A549 (cell line): ENCODE measurements around the gene DLGAP1. TPM values are rescaled to one million over a fixed set of nuclear protein-coding genes. Genes with fewer than 3 reads are reported as not detected.

ENCODE experiments used
- ATAC-seq, 2 experiments: fragments of 200-7000 bp in 1 of 2; fragments of >200 bp in 1 of 2; cut with Nextera tagmentation in 1 of 2; cut with Tn5 transposase in 1 of 2; 3 replicates each; pipeline versions ENCODE4 v1.8.0 to v1.9.1; 2018 to 2020; ENCODE audit warnings: mild to moderate bottlenecking in 1 of 2, moderate library complexity in 1 of 2
- CTCF ChIA-PET: fragments of 300-600 bp; sonication (Branson Sonifier 250); formaldehyde crosslinking; extraction: SDS; loops from one replicate; lab custom pipeline; 2021; ENCODE audit warnings: antibody characterized with exemption, inconsistent platforms; lab: Yijun Ruan, JAX
- POLR2A ChIA-PET: fragments of 350-600 bp; formaldehyde crosslinking; extraction: SDS; loops from one replicate; lab custom pipeline; 2021; ENCODE audit warnings: antibody characterized with exemption, inconsistent platforms; lab: Yijun Ruan, JAX
- DNase-seq, 2 experiments: peaks; one replicate each; pipeline versions ENCODE4 v3.0.0 to v3.0.0-alpha.2; 2011 to 2016; ENCODE audit warnings: low read depth in 1 of 2, low spot score in 1 of 2
- FAIRE-seq: peaks from 2 replicates; lab custom pipeline; 2011; peaks lifted over from hg19 to GRCh38; lab: Jason Lieb, UNC
- H3K27ac ChIP-seq, 2 experiments: fragments of >200 bp; sonication (Bioruptor Twin); formaldehyde crosslinking; 3 replicates each; pipeline ENCODE4 v1.5.1; 2016 to 2017
- H3K4me1 ChIP-seq: fragments of >200 bp; sonication (Bioruptor Twin); formaldehyde crosslinking; 3 replicates; pipeline ENCODE4 v1.6.1; 2016
- H3K4me2 ChIP-seq: fragments of >200 bp; sonication (Bioruptor Twin); formaldehyde crosslinking; 3 replicates; pipeline ENCODE4 v1.6.1; 2016
- H3K4me3 ChIP-seq: fragments of >200 bp; sonication (Bioruptor Twin); formaldehyde crosslinking; 3 replicates; pipeline ENCODE4 v1.5.1; 2016
- H3K9me3 ChIP-seq: fragments of >200 bp; sonication (Bioruptor Twin); formaldehyde crosslinking; 3 replicates; pipeline ENCODE4 v1.6.1; 2016
- CEBPB ChIP-seq, 2 experiments: fragments of >200 bp in 1 of 2; sonication (Bioruptor Twin) in 1 of 2; formaldehyde crosslinking in 1 of 2; IDR thresholded peaks; 2 replicates each; pipeline ENCODE4 v1.6.1; 2012 to 2016
- CHD2 ChIP-seq: fragments of 150-350 bp; IDR thresholded peaks from 2 replicates; pipeline ENCODE4 v1.6.1; 2014; ENCODE audit warnings: low read length; ENCODE audit not compliant: partially characterized antibody
- ESRRA ChIP-seq: fragments of 150-350 bp; IDR thresholded peaks from 2 replicates; pipeline ENCODE4 v1.6.1; 2014; ENCODE audit warnings: mild to moderate bottlenecking, low read length, borderline replicate concordance
- FOSL2 ChIP-seq, 2 experiments: fragments of 450-650 bp in 1 of 2; fragments of >200 bp in 1 of 2; sonication (Bioruptor Twin) in 1 of 2; formaldehyde crosslinking; IDR thresholded peaks; 2 replicates each; pipeline versions ENCODE4 v1.5.0 to v1.6.1; 2016 to 2020; ENCODE audit warnings: mild to moderate bottlenecking in 1 of 2, moderate library complexity in 1 of 2
- HEYL ChIP-seq: fragments of 250-450 bp; sonication (Bioruptor Pico); IDR thresholded peaks from 2 replicates; pipeline ENCODE4 v1.8.0; 2021; ENCODE audit warnings: mild to moderate bottlenecking, moderate library complexity
- KDM1A ChIP-seq: fragments of 200-600 bp; sonication (generic); IDR thresholded peaks from 2 replicates; pipeline ENCODE4 v1.6.1; 2016; ENCODE audit warnings: low read depth, mild to moderate bottlenecking
- MAFK ChIP-seq: fragments of 450-650 bp; IDR thresholded peaks from 2 replicates; pipeline ENCODE4 v1.6.1; 2014; ENCODE audit not compliant: partially characterized antibody
- MYC ChIP-seq: IDR thresholded peaks from 2 replicates; pipeline ENCODE4 v1.6.1; 2012; ENCODE audit warnings: mild to moderate bottlenecking, inconsistent platforms, low read length, improper control_type of control experiment, borderline replicate concordance
- NFE2L2 ChIP-seq: fragments of 150-350 bp; conservative IDR thresholded peaks from 2 replicates; pipeline ENCODE4 v1.6.1; 2014; ENCODE audit warnings: low read length
- NR3C1 ChIP-seq: fragments of >200 bp; sonication (Bioruptor Twin); formaldehyde crosslinking; IDR thresholded peaks from 3 replicates; pipeline ENCODE4 v1.6.1; 2017
- RAD21 ChIP-seq, 2 experiments: fragments of >200 bp in 1 of 2; sonication (Bioruptor Twin) in 1 of 2; formaldehyde crosslinking in 1 of 2; IDR thresholded peaks in 1 of 2; conservative IDR thresholded peaks in 1 of 2; 2 replicates in 1 of 2; 3 replicates in 1 of 2; pipeline ENCODE4 v1.6.1; 2012 to 2018; ENCODE audit warnings: inconsistent platforms in 1 of 2
- RARB ChIP-seq: fragments of 250-450 bp; sonication (Bioruptor Pico); IDR thresholded peaks from 2 replicates; pipeline ENCODE4 v1.8.0; 2021; ENCODE audit warnings: mild to moderate bottlenecking, moderate library complexity
- RCOR1 ChIP-seq: fragments of 150-350 bp; IDR thresholded peaks from 2 replicates; pipeline ENCODE4 v1.6.1; 2014; ENCODE audit warnings: antibody characterized with exemption, low read length, low read depth
- RFX5 ChIP-seq: fragments of 450-650 bp; IDR thresholded peaks from 2 replicates; pipeline ENCODE4 v1.7.1; 2014; ENCODE audit warnings: antibody characterized with exemption, mild to moderate bottlenecking, moderate library complexity
- RNF2 ChIP-seq: fragments of 200-600 bp; sonication (generic); IDR thresholded peaks from 2 replicates; pipeline ENCODE4 v1.6.1; 2016; ENCODE audit warnings: low read depth, mild to moderate bottlenecking, antibody characterized with exemption, moderate library complexity, borderline replicate concordance
- SREBF2 ChIP-seq: fragments of 450-650 bp; IDR thresholded peaks from 2 replicates; pipeline ENCODE4 v1.6.1; 2014; ENCODE audit warnings: mild to moderate bottlenecking, moderate library complexity
- TFCP2L1 ChIP-seq: fragments of 250-450 bp; sonication (Bioruptor Pico); IDR thresholded peaks from 2 replicates; pipeline ENCODE4 v1.5.0; 2021; ENCODE audit warnings: mild to moderate bottlenecking
- USF2 ChIP-seq: fragments of 450-650 bp; IDR thresholded peaks from 2 replicates; pipeline ENCODE4 v1.6.1; 2014; ENCODE audit warnings: antibody characterized with exemption
- ZC3H11A ChIP-seq: fragments of 450-650 bp; IDR thresholded peaks from 2 replicates; pipeline ENCODE4 v1.6.1; 2014; ENCODE audit warnings: antibody characterized with exemption, mild to moderate bottlenecking
- ZSCAN20 ChIP-seq: fragments of 250-450 bp; sonication (Bioruptor Pico); IDR thresholded peaks from 2 replicates; pipeline ENCODE4 v1.8.0; 2022; ENCODE audit warnings: mild to moderate bottlenecking, moderate library complexity
- WGBS: methylation state at CpG from one replicate; pipeline ENCODE4 v1.1.6; 2017; ENCODE audit errors: missing lambda C conversion rate; 5-methylcytosine and 5-hydroxymethylcytosine counted together
- polyA plus RNA-seq, 4 experiments: library from polyadenylated mRNA; depleted of rRNA in 3 of 4; stranded (reverse); fragments of >200 nt; fragmentation: RNase III in 1 of 4; extraction: RNeasy Plus Mini Kit Qiagen cat#74134 plus additional on column Dnase treatment in 1 of 4; gene quantifications; 2 replicates in 3 of 4; 3 replicates in 1 of 4; pipeline ENCODE4 v1.2.3, GENCODE V29; 2011 to 2017
- TF ChIP-seq, protein P1 (sequence below): IDR thresholded peaks from 2 replicates; pipeline ENCODE4 v1.6.1; 2012
- TF ChIP-seq, protein P2 (sequence below): fragments of 150-350 bp; IDR thresholded peaks from 2 replicates; pipeline ENCODE4 v1.6.1; 2014; ENCODE audit warnings: low read depth, mild to moderate bottlenecking, low read length
- TF ChIP-seq, protein P3 (sequence below): IDR thresholded peaks from 2 replicates; pipeline ENCODE4 v1.6.1; 2012

Gene DLGAP1
- polyA plus RNA-seq, 2 of the 4 experiments (the other 2 are of a cell fraction): 0.04 to 0.12 TPM

DNA sequence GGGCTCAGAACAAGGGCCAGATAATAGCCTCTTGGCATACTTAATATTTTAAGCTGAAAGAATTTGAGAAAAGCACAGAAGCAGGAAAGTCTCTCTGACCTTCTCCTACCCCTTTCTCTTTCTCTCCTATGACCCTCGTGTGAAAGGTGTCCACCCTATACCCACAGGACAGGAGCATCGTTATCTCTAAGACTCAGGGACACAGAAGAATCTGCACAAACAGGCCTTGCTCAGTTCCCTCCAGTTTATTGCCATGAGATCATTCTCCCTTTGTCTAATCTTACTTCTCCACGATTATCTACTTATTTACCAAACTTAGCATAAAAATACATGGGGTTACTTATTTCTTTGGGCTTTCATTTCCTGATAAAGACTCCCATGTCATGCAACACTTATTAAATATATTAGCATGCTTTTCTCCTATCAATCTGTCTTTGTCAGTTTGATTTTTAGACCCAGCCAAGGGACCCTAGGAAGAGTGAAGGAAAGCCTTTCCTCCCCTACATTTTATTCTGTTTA, 370.7 kb downstream of the DLGAP1 start:
- TF ChIP-seq RNF2 (no peak), USF2 (no peak)
- TF ChIP-seq, protein P1, sequence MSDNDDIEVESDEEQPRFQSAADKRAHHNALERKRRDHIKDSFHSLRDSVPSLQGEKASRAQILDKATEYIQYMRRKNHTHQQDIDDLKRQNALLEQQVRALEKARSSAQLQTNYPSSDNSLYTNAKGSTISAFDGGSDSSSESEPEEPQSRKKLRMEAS: no peak
- TF ChIP-seq, all 56 proteins: peak for 0
- no peak overlapping the region for H3K4me3 ChIP-seq
- FAIRE-seq: no peak
- H3K27ac ChIP-seq: no peak overlapping the region
- DNase-seq: no peak
- 1% methylated on average over 3 of the region's 3 CpGs for WGBS
- ChIA-PET CTCF (no interaction called here), POLR2A (no interaction called here)
- no peaks in the 10 kb centered on the region for H3K4me1 ChIP-seq
- ATAC-seq: no peak
- H3K9me3 ChIP-seq: peaks cover 6% of the 10 kb centered on the region; the same call in 1 of the 3 replicates
- no peak overlapping the region for H3K4me2 ChIP-seq

- no peak overlapping the region for H3K4me2 ChIP-seq
- TF ChIP-seq NR3C1: no peak
- no peak for TF ChIP-seq ESRRA
- no peak for TF ChIP-seq CEBPB (IDR thresholded peaks at IDR 0.05)
- no peak for TF ChIP-seq KDM1A
- TF ChIP-seq, protein P2, sequence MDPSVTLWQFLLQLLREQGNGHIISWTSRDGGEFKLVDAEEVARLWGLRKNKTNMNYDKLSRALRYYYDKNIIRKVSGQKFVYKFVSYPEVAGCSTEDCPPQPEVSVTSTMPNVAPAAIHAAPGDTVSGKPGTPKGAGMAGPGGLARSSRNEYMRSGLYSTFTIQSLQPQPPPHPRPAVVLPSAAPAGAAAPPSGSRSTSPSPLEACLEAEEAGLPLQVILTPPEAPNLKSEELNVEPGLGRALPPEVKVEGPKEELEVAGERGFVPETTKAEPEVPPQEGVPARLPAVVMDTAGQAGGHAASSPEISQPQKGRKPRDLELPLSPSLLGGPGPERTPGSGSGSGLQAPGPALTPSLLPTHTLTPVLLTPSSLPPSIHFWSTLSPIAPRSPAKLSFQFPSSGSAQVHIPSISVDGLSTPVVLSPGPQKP: no peak
- TF ChIP-seq RCOR1: no peak
- TF ChIP-seq, protein P3, sequence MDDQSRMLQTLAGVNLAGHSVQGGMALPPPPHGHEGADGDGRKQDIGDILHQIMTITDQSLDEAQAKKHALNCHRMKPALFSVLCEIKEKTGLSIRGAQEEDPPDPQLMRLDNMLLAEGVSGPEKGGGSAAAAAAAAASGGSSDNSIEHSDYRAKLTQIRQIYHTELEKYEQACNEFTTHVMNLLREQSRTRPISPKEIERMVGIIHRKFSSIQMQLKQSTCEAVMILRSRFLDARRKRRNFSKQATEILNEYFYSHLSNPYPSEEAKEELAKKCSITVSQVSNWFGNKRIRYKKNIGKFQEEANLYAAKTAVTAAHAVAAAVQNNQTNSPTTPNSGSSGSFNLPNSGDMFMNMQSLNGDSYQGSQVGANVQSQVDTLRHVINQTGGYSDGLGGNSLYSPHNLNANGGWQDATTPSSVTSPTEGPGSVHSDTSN: no peak
- no peak for TF ChIP-seq RARB
- no peak for TF ChIP-seq MYC
- 34% methylated on average over 4 of the region's 4 CpGs for WGBS
- ChIA-PET POLR2A (no interaction called here), CTCF (no interaction called here)
- FAIRE-seq: no peak
- H3K4me1 ChIP-seq: 0 out of 3 replicates have a peak, but pooled peaks cover 3% of the 10 kb centered on the region
- H3K4me3 ChIP-seq: no peak overlapping the region
- no peaks in the 10 kb centered on the region for H3K9me3 ChIP-seq
- H3K27ac ChIP-seq: no peak overlapping the region
- no peak for ATAC-seq
- no peak for DNase-seq
Observed at GRCh38 chr18:4078246-4078645, 376.9 kb downstream of the DLGAP1 start.

DNA sequence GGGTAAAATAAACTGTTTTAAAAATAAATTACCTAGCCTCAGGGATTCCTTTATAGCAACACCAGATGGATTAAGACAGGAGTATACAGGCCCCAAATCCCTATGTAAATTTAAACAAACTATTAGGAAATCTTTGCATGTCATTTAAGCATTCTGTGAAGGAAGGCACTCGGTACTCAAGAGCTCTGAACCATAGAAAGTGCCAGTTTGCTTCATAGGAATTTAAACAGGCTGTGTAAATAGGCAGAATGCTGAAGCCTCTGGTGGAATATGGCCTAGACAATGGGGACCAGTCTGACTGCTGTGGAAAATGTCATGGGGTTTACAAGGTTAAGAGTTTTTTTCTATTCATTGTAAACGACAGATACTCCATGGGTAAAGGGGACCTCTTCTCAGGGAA, 377.4 kb downstream of the DLGAP1 start:
- no peak for FAIRE-seq
- POLR2A ChIA-PET: no interaction called here
- ATAC-seq: no peak

GRCh38 chr18:4077204-4077603, 377.9 kb downstream of the DLGAP1 start:
- ChIA-PET CTCF (no interaction called here), POLR2A (no interaction called here)
- Histone ChIP-seq H3K4me2 (no peak overlapping the region), H3K9me3 (no peaks in the 10 kb centered on the region), H3K4me3 (no peak overlapping the region), H3K27ac (no peak overlapping the region), H3K4me1 (0 out of 3 replicates have a peak, but pooled peaks cover 3% of the 10 kb centered on the region)
- no peak for TF ChIP-seq ZC3H11A
- no peak for TF ChIP-seq TFCP2L1
- no peak for TF ChIP-seq CHD2
- TF ChIP-seq, protein P3: no peak
- no peak for TF ChIP-seq HEYL (CRISPR knock-in tag)
- no peak for TF ChIP-seq FOSL2 (IDR thresholded peaks at IDR 0.05)
- no peak for TF ChIP-seq FOSL2 (CRISPR knock-in tag; IDR thresholded peaks at IDR 0.05)
- no peak for TF ChIP-seq SREBF2
- FAIRE-seq: no peak
- no peak for ATAC-seq
- DNase-seq: no peak
- WGBS: 86% methylated on average over 1 of the region's 2 CpGs

More for the DNA sequence above, 377.4 kb downstream of the DLGAP1 start:
- no peak for DNase-seq
- CTCF ChIA-PET: no interaction called here
- H3K4me1 ChIP-seq: 0 out of 3 replicates have a peak, but pooled peaks cover 3% of the 10 kb centered on the region
- TF ChIP-seq RAD21 (conservative IDR thresholded peaks at IDR 0.05 in 1 of 2, IDR thresholded peaks at IDR 0.05 in 1 of 2): no peak
- TF ChIP-seq NFE2L2: no peak
- TF ChIP-seq RFX5: no peak
- TF ChIP-seq ZSCAN20 (CRISPR knock-in tag): no peak
- TF ChIP-seq MAFK: no peak
- no peak for TF ChIP-seq NR3C1
- no peak for TF ChIP-seq KDM1A
- no peak overlapping the region for H3K4me3 ChIP-seq
- no peak overlapping the region for H3K27ac ChIP-seq
- no peaks in the 10 kb centered on the region for H3K9me3 ChIP-seq
- H3K4me2 ChIP-seq: no peak overlapping the region
- 5% methylated on average over 2 of the region's 2 CpGs for WGBS
